ENCODE results near the gene KCND3.

KCND3 gene

GRCh38 chr1:111956155-111956771 lies 33.2 kb downstream of the KCND3 start:
- DNase-seq = no peak

DNA sequence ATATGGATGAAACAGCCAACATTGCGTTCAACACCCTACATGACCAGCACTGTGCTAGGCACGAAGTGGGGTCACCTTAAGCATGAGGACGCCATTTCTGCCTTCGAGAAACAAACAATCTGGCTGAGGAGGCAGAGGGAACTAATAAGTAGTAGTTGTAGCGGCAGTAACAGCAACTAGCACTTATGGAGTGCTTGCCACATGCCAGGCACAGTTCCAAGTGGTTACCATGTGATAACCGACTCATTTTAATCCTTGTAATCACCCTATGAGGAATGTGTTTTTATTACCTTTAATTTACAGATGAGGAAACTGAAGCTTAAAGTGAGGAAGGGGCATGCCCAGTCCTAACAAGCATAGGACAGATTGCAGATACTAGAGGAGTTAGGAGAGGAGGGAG lies 33.7 kb downstream of the KCND3 start:
- no peak for DNase-seq

DNA sequence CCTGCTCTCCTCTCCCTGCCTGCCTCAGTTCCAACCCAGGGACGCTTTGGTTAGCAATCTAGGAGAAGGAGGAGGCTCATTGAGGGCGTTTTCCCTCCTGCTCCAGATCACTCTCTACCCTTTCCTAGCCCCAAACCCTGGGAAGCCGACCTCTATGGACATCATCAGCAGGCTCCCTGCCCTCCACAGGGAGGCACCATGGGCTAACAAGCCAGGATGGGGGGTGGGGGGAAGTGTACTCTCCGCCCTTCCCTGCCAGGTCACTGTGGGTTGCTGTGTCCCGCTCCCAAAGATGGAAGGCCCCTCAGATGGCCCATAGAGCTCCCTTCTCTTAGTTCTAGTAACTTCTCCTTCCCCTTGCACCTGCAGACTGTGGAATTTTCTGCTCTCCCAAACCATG lies 35.7 kb downstream of the KCND3 start:
- DNase-seq = no peak

DNA sequence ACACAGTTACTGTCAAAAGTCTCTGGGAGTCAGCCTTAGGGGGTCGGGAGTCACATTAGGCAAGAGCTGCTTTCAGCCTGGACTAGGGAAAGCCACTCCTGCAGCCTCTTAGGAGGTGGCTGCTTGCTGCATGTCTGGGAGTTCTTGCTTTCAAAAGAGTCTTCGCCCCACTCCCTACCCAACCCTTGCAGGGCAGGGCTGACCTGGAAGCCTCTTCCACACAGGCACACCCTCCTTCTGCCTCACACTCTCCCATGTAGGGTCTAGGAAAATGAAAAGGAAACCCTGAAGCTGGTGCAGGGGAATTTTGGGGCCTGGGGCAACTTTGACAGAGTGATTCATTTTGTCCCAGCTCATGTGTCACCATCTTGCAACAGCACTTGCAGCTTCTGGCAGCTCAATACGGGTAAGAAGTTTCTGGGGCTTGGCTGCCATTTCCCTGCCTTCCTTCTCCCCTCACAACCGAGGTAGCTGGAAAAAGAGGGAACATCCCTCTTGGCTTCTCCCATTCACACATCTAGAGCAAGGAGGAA lies 37.3 kb downstream of the KCND3 start:
- no peak for DNase-seq

GRCh38 chr1:111948209-111949171 lies 41.0 kb downstream of the KCND3 start:
- no peak for DNase-seq

- DNase-seq = no peak
These were observed 45.4 kb downstream of the KCND3 start for GRCh38 chr1:111943846-111944749.

DNA sequence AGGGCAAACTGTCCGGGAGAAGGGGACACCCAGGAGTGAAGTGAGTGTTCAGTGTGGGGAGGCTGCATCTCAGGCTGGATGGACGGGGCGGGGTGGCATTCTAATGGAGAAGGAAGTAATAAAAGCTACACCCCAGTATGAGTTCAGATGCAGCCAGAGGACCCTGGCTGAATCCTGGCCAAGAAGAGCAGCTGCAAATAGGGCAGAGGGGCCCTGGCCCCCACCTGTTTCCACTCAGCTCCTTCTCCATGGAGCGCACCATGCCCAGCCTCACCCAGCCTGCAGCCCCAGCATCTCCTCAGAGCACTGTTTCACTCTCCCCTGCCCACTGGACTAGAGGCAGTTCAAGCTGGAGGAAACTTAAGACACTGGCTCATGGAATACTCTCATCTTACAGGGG lies 46.4 kb downstream of the KCND3 start:
- DNase-seq = no peak

DNA sequence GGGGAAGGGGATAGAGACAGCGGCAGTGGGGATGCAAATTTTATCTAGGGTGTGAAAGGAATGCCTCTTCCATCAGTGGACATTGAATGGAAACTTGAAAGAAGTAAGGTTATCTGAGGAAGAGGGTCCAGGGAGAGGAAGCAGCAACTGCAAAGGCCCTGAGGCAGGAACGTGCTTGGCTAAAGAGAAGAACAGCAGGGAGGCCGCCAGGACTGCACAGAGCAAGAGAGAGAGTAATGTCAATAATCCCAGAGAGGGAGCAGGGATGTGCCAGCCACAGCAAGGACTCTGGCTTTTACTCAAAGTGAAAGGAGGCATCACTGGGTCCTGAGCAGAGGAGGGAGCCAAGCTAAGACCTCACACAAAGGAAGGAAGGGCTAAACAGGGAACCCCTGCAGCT lies 50.9 kb downstream of the KCND3 start:
- DNase-seq = no peak

- DNase-seq = no peak
These were observed 51.3 kb downstream of the KCND3 start for GRCh38 chr1:111938123-111938522.

GRCh38 chr1:111937147-111937725 lies 52.2 kb downstream of the KCND3 start:
- no peak for DNase-seq

GRCh38 chr1:111934106-111934852 lies 55.2 kb downstream of the KCND3 start:
- DNase-seq = no peak

- no peak for DNase-seq
These were observed 59.1 kb downstream of the KCND3 start for GRCh38 chr1:111930356-111930755.

DNA sequence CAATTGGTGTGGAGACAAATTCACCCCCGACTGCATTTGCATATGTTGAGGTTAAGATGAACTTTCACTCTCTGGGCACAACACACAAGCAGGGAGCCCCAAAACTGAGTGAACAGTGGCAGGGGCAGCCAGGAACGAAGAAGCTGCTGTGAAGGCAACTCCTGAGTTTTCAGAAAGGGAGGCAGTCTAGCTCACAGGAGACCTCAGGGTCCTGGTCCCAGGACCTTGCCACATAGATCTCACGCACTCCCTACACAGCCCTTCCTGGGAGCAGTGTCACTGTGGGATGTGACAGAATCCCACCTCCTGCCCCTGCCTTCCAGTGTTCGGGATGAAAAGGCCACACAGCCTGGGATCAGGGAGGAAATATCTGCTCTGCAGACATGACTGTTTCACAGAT lies 60.9 kb downstream of the KCND3 start:
- no peak for DNase-seq

DNA sequence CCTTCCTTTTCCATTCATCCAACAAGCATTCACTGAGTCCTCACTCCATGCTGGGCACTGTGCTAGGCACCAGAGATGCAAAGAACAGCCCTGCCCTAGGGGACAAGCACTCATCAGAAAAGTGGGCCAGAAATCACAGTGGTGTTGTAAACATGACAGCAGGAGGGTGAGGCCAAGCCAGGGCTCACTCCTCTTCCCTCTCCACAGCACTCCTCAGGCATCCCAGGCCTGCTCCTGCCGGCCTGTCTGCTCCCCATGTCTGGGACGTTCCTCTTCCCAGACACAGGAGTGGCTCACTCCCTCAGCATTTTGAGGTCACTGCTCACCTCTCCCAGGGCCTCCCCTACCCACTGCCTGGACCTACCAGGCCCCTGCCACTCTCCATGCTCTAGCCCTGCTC lies 61.8 kb downstream of the KCND3 start:
- no peak for DNase-seq

GRCh38 chr1:111924786-111925185 lies 64.7 kb downstream of the KCND3 start:
- no peak for DNase-seq

GRCh38 chr1:111923766-111924165 lies 65.7 kb downstream of the KCND3 start:
- no peak for DNase-seq

DNA sequence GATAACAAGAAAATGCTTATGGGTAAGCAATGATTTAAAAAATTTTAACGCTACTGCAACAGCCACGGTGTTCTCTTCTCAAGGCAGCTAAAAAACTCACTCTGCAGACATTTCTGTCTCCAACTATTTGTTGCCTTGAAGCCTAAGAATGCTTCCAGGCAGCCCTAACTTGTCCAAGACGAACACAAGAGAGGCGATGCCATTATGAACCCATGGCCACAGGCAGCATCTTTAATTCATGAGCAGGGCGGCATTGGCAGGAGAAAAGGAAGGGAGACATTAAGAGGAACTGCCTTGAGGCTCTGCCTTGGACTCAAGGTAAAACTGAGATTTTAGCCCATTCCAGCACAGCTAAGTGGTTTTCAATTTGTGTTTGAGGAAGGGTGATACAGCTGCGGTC lies 67.5 kb downstream of the KCND3 start:
- DNase-seq = no peak

DNA sequence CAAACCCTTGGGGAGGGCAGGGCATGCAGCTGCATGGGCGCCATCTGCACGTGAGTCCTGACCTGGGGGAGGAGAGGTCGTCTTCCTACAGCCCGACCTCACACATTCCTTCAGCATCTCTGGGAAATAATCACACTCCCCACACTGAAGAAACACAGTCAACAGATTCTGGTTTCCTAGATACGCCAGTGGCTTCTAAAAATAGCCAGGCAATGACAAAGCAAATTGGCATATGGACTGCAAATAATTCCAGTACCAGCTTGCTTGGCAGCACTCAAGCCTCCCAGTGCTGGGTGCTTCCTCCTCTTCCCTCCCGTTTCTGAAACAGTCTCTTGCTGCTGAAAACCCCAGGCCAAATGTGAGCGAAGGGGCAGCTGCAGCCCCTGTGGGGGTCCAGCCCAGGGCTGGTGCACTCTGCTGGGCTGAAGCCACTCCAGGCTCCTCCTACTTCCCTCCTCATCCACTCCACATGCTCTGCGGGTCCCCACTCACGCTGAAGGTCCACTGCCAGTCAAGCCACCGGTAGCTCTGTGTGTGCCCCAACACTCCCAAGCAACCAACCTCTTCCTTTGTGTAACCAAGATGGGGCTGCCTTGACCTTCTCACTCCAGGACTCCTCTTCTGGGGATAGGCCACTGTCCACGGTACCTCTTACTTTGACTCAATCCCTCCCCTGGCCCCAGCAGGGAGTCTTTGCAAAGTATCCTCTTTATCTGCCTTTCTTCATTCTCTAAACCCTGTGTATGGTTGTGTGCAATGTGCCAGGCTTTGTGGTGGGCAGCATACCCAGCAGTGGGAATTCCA lies 69.0 kb downstream of the KCND3 start:
- no peak for DNase-seq

GRCh38 chr1:111911776-111912515 lies 77.5 kb downstream of the KCND3 start:
- DNase-seq = no peak

DNA sequence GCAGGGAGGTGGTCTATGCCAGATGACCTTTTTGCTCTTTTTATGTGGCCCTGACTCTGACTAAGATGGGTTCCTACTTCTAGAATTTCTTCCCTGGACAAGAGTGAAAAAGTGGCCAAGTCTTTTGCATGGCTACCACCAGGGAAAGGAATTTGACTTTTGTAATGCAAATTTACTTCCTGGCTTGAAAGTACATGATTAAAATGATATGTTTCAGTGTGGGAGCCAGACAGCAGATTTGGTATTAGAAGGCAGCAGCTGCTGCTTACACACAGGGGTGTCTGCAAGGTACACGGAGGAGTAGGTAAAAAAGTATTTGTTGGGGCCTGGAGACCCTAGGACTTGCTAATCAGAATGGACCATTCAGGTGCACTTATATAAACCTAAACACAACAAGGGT lies 78.4 kb downstream of the KCND3 start:
- DNase-seq = no peak
